Ovary (tissue), 9 donors: ENCODE results near the gene MTUS2. TPM values are rescaled to one million over a fixed set of nuclear protein-coding genes. Genes with fewer than 3 reads are reported as not detected.

ENCODE experiments used
- DNase-seq, 5 donors: peaks; one replicate each; pipeline ENCODE4 v3.0.0-alpha.2; 2019 to 2020
- H3K27ac ChIP-seq, 2 donors: fragments of 200-600 bp; one replicate each; pipeline versions ENCODE4 v1.5.1 to v1.8.0; 2019 to 2022
- H3K27me3 ChIP-seq: fragments of 200-600 bp; one replicate; pipeline ENCODE4 v1.8.0; 2022
- H3K36me3 ChIP-seq: fragments of 200-600 bp; sonication (generic); one replicate; pipeline ENCODE4 v1.5.1; 2019
- H3K4me1 ChIP-seq: one replicate; pipeline ENCODE4 v1.8.1; 2013; ENCODE audit warnings: mild to moderate bottlenecking, moderate library complexity; ENCODE audit not compliant: insufficient read depth
- H3K4me3 ChIP-seq: fragments of 200-600 bp; sonication (generic); one replicate; pipeline ENCODE4 v1.5.1; 2017
- H3K9me3 ChIP-seq, 2 donors: fragments of 200-600 bp in 1 of 2; sonication (generic) in 1 of 2; one replicate each; pipeline versions ENCODE4 v1.5.1 to v1.8.1; 2013 to 2019; ENCODE audit warnings: mild to moderate bottlenecking in 1 of 2, moderate library complexity in 1 of 2
- CTCF ChIP-seq, 3 donors: fragments of 450-650 bp in 2 of 3; fragments of 200-600 bp in 1 of 3; IDR thresholded peaks; one replicate each; pipeline versions ENCODE4 v1.5.1 to v1.8.0; 2016 to 2022; ENCODE audit warnings: antibody characterized with exemption in 3 of 3, mild to moderate bottlenecking in 1 of 3
- EP300 ChIP-seq: sonication (generic); formaldehyde crosslinking; IDR thresholded peaks from one replicate; pipeline ENCODE4 v1.6.1; 2017; ENCODE audit warnings: antibody characterized with exemption
- POLR2A ChIP-seq: fragments of 450-650 bp; IDR thresholded peaks from one replicate; pipeline ENCODE4 v1.6.1; 2017; ENCODE audit warnings: antibody characterized with exemption, mild to moderate bottlenecking, moderate library complexity
- WGBS, 3 donors: extraction: QIAGEN DNeasy Blood & Tissue Kit in 1 of 3; methylation state at CpG; one replicate each; pipeline versions ENCODE4 v1.1.5 to v1.1.7; 2013 to 2017; 5-methylcytosine and 5-hydroxymethylcytosine counted together
- intact Hi-C, 4 donors: fragments of 100-400 bp; cut with DNase I; formaldehyde crosslinking; loops; one replicate each; pipeline versions ENCODE4 v1.11.0 to v1.15.1; 2022 to 2023
- polyA plus RNA-seq, 2 donors: library from polyadenylated mRNA; stranded (reverse); fragments of 200-250 nt in 1 of 2; fragments of 350-450 nt in 1 of 2; fragmentation: Illumina TruSeq in 1 of 2; extraction: RNeasy Lipid Tissue Mini Kit (QIAGEN cat#74804) in 1 of 2; gene quantifications; one replicate each; pipeline ENCODE4 v1.2.3, GENCODE V29; 2013 to 2014
- total RNA-seq, 7 donors: library from RNA; depleted of rRNA in 2 of 7; stranded (reverse); fragments of >200 nt in 2 of 7; fragmentation: NEBNext Ultra II Directional in 3 of 7; extraction: Animal tissue kit (Norgen Biotek cat#: 25700) in 3 of 7; gene quantifications; one replicate each; pipeline versions ENCODE4 v1.1.0 to v1.2.4, GENCODE V29; 2016 to 2023
- donor health status: DM: no; HTN: no; CAD: no; lungs with moderate emphysema.
- donor health status: DM: no; HTN: no; CAD: no.
- donor health status: Bipolar disorder and iron deficiency.
- donor health status: DM: yes; HTN: yes; CAD: no.
- donor health status: DM: no; HTN: no; CAD: no.
- donor health status: DM: yes; HTN: yes; CAD: no.

The MTUS2 gene
- total and polyA plus RNA-seq, 9 donors: 1.5 to 8.7 (median 5.4) TPM

GRCh38 chr13:29515372-29515771, 695.2 kb downstream of the MTUS2 start:
- intact Hi-C loops: no loop called here
- Histone ChIP-seq H3K27ac (no peak overlapping the region), H3K9me3 (no peaks in the 10 kb centered on the region), H3K4me1 (peaks cover 2% of the 10 kb centered on the region), H3K4me3 (no peak overlapping the region), H3K36me3 (no peaks in the 10 kb centered on the region), H3K27me3 (no peaks in the 10 kb centered on the region)
- no peak for TF ChIP-seq POLR2A
- no peak for TF ChIP-seq EP300
- TF ChIP-seq CTCF (IDR thresholded peaks at IDR 0.05): no peak
- DNase-seq: peak in 1 of 5 donors; percentile 8
- 89 to 98% (median 93%) methylated on average over 7 of the region's 7 CpGs for WGBS, 3 donors

- 88 to 90% (median 90%) methylated on average over 11 of the region's 11 CpGs for WGBS, 3 donors
- peaks cover 2% of the 10 kb centered on the region for H3K4me1 ChIP-seq
- TF ChIP-seq CTCF (IDR thresholded peaks at IDR 0.05) (no peak), EP300 (no peak), POLR2A (no peak)
- no peaks in the 10 kb centered on the region for H3K9me3 ChIP-seq
- H3K27ac ChIP-seq: no peak overlapping the region
- no peak overlapping the region for H3K4me3 ChIP-seq
- DNase-seq: peak in 1 of 5 donors; percentile 20
- no peaks in the 10 kb centered on the region for H3K27me3 ChIP-seq
- no peaks in the 10 kb centered on the region for H3K36me3 ChIP-seq
- intact Hi-C loops: no loop called here
These were observed 695.9 kb downstream of the MTUS2 start for GRCh38 chr13:29516012-29516411.

GRCh38 chr13:29516880-29517279, 696.7 kb downstream of the MTUS2 start:
- H3K36me3 ChIP-seq: no peaks in the 10 kb centered on the region
- no peaks in the 10 kb centered on the region for H3K27me3 ChIP-seq
- H3K4me1 ChIP-seq: no peaks in the 10 kb centered on the region
- intact Hi-C loops: no loop called here
- H3K9me3 ChIP-seq: no peaks in the 10 kb centered on the region
- no peak overlapping the region for H3K27ac ChIP-seq
- TF ChIP-seq EP300 (no peak), CTCF (IDR thresholded peaks at IDR 0.05) (no peak), POLR2A (no peak)
- WGBS, 3 donors: 92 to 95% (median 93%) methylated on average over 12 of the region's 12 CpGs
- no peak overlapping the region for H3K4me3 ChIP-seq
- DNase-seq: no peak

- WGBS, 3 donors: 97 to 98% (median 97%) methylated on average over 3 of the region's 3 CpGs
- DNase-seq: no peak
- Histone ChIP-seq H3K9me3 (no peaks in the 10 kb centered on the region), H3K27ac (no peak overlapping the region), H3K4me3 (no peak overlapping the region), H3K27me3 (no peaks in the 10 kb centered on the region), H3K4me1 (no peaks in the 10 kb centered on the region), H3K36me3 (no peaks in the 10 kb centered on the region)
- TF ChIP-seq POLR2A (no peak), EP300 (no peak), CTCF (IDR thresholded peaks at IDR 0.05) (no peak)
- intact Hi-C loops: no loop called here
These were observed 699.8 kb downstream of the MTUS2 start for GRCh38 chr13:29519921-29520320.

GRCh38 chr13:29520671-29521070, 700.5 kb downstream of the MTUS2 start:
- no peaks in the 10 kb centered on the region for H3K4me1 ChIP-seq
- H3K4me3 ChIP-seq: no peak overlapping the region
- H3K27me3 ChIP-seq: no peaks in the 10 kb centered on the region
- TF ChIP-seq POLR2A (no peak), CTCF (IDR thresholded peaks at IDR 0.05) (no peak), EP300 (no peak)
- H3K36me3 ChIP-seq: no peaks in the 10 kb centered on the region
- DNase-seq: peak in 1 of 5 donors; percentile 22
- no peak overlapping the region for H3K27ac ChIP-seq
- intact Hi-C loops: no loop called here
- WGBS, 3 donors: 20 to 32% (median 22%) methylated on average over 4 of the region's 4 CpGs
- no peaks in the 10 kb centered on the region for H3K9me3 ChIP-seq
